SK-N-MC (cell line): ENCODE data around the gene UBAC2.

Source experiments
- EZH2 ChIP-seq: fragments of 200-600 bp; sonication (generic); IDR thresholded peaks from one replicate; pipeline ENCODE4 v1.6.1; 2017; ENCODE audit warnings: antibody characterized with exemption
- FOXP2 ChIP-seq: optimal IDR thresholded peaks from 2 replicates; pipeline ENCODE3; 2011; ENCODE audit warnings: mild to moderate bottlenecking, moderate library complexity; ENCODE audit not compliant: insufficient read depth; ENCODE audit errors: extremely low read length, control extremely low read depth
- POLR2AphosphoS5 ChIP-seq: IDR thresholded peaks from 2 replicates; pipeline ENCODE4 v1.6.1; 2012; ENCODE audit warnings: mild to moderate bottlenecking, low read depth, low read length, borderline replicate concordance

DNA sequence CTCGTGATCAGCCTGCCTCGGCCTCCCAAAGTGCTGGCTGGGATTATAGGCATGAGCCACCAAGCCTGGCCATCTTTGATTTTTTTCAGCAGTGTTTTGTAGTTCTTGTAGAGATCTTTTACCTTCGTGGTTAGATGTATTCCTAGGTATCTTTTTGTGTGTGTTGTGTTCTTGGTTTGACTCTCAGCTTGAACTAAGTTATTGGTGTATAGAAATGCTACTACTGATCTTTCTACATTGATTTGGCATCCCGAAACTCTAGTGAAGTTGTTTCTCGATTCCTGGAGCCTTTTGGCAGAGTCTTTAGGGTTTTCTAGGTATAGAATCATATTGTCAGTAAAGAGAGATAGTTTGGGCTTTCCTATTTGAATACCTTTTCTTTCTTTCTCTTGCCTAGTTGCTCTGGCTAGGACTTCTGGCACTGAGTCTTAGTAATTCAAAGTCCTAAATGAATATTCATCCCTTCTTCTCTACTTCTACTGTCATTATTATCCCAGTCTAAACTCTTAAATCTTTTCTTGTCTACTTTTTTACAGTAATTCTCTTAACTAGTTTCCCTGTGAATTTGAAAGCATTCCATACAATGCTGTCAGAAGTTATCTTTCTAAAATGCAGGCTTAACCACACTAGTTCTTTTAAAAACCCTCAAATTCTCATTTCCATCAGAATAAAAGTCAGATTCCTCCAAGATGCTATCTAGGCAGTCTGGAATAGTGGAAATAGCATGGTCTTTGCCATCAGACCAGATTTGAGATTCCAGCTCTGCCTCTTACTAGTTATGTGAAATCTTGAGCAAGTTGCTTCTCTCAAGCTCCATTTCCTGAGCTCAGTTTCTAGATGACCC is 50.5 kb downstream of the UBAC2 start:
- TF ChIP-seq POLR2AphosphoS5 (no peak), EZH2 (no peak), FOXP2 (no peak)
